ENCODE measurements around the gene KCNQ5.
"Not testable (repeated sequence)": the region's sequence is repeated elsewhere in the genome, so short reads cannot be mapped to it uniquely, and the experiment has no call there.

KCNQ5 gene

DNA sequence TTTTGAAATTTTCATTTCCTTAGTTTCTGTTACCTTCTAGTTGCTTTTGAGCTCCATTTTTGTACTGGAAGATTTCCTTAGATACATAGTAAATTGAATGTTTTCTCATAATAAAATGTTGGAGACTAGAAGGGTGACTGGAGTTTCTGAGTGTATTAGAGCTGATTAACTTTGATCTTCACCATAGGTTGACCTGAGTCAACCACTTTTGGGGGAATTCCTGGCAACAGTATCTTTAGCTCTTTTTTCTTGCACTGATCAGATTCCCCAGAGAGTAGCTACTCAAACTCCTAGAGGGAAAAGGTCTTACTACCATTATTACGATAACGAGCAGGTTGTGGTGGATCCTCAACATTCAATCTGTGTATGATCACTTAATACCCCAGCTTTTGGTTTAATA is 530.7 kb downstream of the KCNQ5 start:
- no peak for DNase-seq

- no peak for DNase-seq
Observed at GRCh38 chr6:73152966-73153757, 531.3 kb downstream of the KCNQ5 start.

DNA sequence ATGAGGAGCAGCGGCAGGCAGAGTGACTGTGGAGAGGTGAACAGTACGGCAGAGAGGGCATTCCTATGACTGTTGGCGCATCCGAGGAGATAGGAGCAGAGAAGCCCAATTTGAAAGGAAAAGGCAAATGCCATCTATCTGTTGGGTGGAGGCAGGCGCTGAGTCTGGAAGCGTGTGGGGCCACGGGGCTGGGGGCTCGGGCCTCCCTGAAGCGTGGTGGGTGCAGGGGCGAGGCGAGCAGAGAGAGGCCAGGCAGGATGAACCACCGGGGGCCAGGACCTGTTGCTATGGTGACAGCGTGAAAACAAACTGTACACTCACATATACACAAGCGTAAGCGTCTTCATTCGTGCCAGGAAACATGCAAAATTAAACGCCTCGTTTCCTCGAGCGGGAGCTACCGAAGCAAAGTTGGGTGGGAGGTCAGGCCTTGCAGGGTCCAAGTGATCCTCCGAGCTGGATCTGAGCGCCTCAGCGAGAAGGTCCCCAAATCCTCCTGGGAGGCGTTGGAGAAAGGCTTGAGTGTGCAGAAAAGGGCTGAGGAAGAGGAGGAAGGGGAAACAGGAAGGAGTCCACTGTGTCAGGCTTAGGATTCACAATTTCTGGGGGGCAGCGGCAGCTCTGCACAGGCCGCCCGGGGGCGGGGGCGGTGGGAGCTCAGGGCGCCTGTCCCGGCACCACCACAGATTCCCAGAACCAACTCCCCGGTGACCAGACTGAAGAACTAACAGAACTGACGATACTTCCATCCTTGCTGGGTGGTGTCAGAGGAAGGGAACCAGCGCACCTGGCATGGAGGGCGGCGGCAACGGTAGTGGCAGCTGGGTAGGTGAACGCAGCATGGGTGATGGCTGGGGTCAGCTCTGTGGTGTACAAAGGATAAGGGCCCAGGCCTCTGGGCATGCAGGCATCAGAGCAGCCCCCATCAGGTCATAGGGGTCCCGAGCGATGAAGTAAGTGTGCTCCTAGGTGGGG is 535.2 kb downstream of the KCNQ5 start:
- DNase-seq, result no peak

DNA sequence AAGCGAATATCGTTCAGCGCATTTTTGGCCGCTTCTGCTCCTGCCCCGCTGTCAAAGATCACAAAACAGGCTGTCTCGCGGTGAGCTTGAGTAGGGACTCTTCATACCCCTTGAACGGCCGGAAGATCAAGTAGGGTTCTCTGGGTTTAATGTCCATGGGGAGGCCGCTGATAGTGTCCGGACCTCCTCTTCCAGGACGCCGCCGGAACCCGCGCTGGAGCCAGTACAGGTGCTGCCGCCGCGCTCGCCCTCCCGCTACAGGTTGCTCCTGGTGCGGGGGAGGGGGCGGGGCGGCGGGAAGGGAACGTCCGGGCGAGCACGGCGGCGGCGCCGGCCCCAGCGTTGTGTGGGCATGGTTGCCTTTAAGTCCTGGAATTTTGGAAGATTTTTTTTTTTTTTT is 536.0 kb downstream of the KCNQ5 start:
- no peak for DNase-seq

- DNase-seq, result no peak
Observed at GRCh38 chr6:73169111-73169510, 547.2 kb downstream of the KCNQ5 start.

GRCh38 chr6:73169633-73170032 is 547.8 kb downstream of the KCNQ5 start:
- DNase-seq, result no peak

DNA sequence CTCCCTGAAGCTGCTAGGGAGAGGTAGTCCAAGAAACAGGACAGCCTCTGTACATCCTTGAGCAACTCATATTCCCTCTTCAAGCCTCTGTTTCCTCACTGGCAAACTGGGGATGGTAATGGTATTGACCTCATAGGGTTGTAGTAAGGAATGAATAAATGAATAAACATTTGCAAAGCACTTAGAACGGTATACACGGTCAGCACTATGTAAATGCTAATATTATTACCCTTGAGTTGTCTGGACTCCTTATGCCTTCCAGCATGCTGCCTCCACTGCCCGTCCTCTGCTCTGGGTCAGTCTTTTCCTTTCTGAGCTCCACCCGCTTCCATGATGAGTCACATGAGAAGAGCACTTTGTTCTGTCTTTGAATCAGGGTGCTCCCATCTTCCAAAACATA is 552.8 kb downstream of the KCNQ5 start:
- no peak for DNase-seq

DNA sequence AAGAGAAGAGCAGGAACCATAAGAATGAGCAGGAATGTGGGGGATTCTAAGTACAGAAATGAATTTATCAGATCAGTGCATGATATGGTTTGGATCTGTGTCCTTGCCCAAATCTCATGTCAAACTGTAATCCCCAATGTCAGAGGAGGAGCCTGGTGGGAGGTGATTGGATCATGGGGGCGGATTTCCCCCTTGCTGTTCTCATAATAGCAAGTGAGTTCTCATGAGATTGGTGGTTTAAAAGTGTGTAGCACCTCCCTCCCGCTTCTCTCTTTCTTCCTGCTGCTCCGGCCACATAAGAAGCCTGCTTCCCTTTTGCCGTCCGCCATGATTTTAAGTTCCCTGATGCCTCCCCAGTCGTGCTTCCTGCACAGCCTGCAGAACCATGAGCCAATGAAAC is 554.2 kb downstream of the KCNQ5 start:
- DNase-seq, result no peak

DNA sequence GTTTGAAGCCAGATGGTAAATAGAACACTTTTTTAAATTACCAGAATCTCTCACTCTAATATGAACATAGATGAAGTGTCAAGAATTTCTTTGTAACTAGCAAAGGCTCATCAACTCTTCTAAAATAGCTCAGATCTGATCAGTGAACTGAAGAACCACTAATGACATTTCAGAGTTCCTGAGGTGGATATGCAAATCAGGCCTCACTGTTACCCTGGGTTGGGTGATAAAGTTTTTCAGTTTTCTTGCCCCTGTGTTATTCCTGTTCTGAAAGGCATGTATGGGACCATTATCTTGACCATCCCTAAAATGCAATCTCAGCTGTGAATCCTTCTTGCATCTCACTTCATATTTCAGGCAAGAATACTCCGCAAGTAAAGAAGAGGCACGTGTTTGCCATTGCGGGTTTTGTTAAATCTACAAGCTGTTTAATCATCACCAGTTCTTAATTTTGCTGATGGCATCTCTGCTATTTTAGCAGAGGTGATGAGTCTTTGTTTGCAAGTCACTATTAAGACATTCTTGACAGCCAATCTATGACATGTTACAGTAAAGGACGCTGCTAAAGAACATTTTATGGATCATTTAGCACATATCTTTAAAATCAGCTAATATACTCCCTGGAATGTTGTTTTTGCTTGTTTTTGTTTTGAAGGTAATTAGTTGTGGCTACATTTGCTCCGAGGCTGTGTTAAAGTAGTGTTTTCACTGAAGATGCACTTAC is 555.5 kb downstream of the KCNQ5 start:
- no peak for DNase-seq

GRCh38 chr6:73180076-73180738 is 558.3 kb downstream of the KCNQ5 start:
- DNase-seq, result no peak

DNA sequence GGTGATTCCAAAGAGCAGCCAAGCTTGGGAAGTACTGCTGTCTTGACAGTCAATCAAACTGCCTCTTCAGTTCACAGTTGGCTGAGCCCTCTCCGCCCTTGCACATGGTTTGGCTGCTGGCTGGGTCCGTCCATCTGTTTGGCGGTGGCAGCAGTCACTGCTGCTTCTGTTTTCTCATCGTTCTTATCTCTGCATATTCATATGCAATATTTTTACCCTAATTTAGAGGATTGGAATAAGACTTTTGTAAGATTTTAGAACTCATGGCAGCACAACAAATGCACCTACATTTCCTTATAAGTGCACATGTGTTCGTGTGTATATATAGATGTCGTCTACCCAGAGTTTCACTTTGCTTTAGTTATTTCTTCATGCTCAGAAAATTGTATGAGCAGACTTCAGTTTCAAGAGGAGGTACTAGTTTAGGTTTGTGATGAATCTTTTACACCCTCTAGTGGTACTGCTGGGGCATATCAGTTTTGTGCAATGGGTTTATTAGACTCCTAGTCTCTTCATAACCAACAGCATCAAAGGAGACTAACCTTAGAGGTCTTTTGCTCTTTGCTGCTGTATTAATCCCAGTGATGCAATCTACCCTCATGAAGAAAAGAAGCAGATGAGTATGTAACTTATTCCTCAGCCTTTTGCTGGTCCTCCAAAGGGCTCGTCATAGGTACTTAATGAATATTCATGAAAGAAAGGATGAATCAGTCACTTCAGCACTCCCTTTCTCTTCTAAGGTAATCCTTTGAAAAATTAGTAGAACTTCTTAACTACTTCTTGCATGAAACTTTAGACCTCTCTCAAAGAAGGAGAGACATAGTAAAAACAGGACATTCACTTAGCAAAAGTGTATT is 559.1 kb downstream of the KCNQ5 start:
- DNase-seq, result no peak

DNA sequence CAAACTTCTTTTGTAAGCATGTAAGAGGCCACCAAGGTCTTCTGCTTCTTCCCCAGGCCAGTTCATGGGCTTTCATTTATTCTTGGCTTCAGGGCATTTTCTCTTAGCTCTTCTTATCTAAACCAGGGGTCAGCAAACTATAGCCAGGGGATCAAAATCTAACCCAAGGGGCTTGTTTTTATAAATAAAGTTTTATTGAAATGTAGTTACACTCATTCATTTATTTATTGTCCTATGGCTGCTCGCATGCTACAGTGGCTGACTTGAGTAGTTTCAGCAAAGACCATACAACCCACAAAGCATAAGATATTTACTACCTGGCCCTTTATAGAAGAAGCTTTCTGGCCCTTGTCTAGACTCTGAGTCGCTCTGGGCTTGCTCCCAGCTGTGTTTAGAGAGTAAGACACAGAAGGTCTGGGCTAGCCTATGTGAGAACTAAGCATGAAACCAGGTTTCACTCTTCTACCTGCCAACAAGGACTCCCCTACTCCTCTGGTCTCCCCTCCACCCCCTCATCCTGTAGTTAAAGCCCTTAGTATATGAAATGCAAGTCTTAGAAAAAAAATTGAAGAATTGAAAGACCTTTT is 560.2 kb downstream of the KCNQ5 start:
- DNase-seq, result no peak

DNA sequence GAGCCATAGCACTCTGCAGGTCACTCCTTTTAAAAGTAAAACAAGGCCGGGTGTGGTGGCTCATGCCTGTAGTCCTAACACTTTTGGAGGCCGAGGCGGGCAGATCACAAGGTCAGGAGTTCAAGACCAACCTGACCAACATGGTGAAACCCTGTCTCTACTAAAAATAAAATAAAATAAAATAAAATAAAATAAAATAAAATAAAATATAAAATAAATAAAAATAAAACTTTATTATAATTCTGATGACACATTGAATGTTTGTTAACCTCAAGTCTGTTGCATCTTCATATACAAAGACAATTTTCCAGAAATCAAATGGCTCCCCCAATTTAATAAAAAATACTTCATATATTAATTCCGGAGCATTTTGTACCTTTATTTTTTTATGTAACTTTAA is 571.4 kb downstream of the KCNQ5 start:
- DNase-seq, result not testable (repeated sequence)

GRCh38 chr6:73194744-73195143 is 572.9 kb downstream of the KCNQ5 start:
- no peak for DNase-seq

DNA sequence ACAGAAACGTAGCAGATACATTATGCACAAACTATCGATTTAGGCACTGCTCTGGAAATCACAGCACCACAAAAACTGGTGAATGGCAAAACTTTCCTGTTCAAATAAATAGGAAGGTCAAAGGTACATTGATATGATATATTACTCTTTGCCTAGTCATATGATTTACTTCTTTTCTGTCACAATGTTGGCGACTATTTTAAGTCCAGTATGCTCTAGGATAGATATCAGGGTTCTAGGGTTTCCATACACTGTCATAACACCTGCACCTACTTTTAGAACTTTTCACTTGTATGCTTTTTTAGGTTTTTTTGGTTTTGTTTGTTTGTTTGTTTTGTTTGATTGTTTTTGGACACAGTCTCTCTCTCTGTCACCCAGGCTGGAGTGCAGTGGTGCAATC is 578.4 kb downstream of the KCNQ5 start:
- DNase-seq, result no peak

- DNase-seq, result no peak
Observed at GRCh38 chr6:73200735-73201134, 578.9 kb downstream of the KCNQ5 start.

DNA sequence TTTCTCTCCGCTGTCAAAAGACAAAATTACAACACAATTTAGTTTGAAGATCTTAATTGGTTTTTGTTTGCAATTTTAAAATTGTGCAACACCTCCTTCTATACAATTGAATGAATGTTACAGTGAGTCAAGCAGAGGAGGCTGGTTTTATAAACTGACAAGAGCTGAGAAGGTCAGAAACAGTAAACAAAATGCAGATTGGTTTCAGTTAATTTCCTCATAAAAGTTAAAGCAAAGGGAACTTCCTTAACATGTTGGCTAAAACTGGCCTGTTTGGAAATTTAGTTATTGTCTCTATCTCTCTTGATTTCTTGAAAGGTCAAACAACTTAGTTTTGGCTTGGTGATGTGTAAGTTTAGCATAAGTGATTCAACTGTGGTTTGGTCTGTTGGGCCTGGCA is 581.2 kb downstream of the KCNQ5 start:
- no peak for DNase-seq

DNA sequence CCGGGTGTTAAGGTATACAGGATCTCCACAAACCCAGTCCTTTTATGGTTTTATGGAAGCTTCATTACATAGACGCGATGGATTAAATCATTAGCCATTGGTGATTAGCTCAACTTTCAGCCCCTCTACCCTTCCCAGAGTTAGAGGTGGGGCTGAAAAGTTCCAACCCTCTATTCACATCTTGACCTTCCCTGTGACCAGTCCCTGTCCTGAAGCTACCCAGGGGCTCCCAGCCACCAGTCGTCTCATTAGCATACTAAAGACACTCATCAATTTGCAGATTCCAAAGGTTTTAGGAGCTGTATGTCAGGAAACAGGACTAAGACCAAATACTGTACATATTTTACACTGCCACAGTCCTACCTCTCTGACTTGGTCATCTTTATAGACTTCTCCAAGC is 582.4 kb downstream of the KCNQ5 start:
- no peak for DNase-seq

DNA sequence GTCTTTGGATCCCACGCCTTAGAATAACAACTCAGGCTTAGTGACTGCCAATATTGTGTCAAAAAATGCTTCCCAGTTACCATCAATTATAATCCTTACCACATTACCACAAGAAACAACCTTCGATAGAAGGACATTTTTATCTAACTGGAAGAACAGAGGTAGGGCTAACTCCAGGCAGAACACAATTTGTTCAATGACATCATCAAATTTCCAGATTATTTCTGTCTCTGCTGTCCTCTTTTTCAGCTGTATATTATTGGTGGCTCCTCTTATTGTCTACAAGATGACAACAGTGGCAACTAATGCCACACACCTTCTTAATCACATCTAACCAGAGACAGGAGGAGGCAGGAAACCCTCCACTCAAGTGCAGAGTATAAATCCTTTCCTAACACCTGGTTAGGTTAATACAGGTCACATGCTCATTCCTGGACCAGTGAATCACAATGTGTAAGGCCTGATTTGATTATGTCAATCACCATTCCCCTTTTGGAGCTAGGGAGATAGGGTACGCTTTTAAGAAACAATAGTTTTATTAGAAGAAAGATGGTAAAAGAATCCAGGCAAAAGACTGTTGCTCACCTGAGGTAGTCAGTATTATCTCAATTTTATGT is 585.5 kb downstream of the KCNQ5 start:
- DNase-seq, result no peak

DNA sequence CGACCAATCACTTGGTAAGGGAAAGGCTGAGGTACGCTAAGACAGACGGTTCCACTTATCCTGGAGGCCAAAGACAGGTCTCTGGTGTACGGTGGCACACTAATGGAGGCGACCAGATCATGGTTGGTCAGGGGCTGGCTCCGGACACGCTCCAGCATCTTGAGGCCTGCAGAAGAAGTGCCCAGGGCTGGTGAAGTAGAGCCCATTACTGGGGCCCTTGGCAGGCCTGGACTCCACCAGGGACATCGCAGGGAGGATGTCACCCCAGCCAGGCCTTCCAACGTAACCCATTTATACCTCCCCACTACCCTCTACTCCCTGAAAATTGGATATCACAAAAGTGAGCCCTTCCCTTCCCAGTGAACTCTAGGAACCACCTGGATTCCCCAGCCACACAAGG is 587.3 kb downstream of the KCNQ5 start:
- no peak for DNase-seq

DNA sequence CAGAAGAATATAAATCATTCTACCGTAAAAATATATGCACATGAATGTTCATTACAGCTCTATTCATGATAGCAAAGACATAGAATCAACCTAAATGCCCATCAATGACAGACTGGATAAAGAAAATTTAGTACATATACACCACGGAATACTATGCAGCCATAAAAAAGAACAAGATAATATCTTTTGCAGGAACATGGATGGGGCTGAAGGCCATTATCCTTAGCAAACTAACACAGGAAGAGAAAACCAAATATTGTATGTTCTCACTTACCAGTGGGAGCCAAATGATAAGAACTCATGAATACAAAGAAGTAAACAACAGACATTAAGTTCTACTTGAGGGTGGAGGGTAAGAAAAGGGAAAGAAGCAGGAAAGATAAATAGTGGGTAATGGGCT is 595.0 kb downstream of the KCNQ5 start:
- DNase-seq, result no peak

All from activated CD8-positive, alpha-beta memory T cell treated with anti-CD3 and anti-CD28 coated beads for 24 hours (primary cell).